ENCODE measurements around the gene PRPF19. TPM values are rescaled to one million over a fixed set of nuclear protein-coding genes. Genes with fewer than 3 reads are reported as not detected.

PRPF19 gene
- total RNA-seq, 1 donor from 2014 or later = 34.5 TPM

GRCh38 chr11:60847281-60847680, 59.1 kb downstream of the PRPF19 start:
- H3K4me2 ChIP-seq = no peak overlapping the region

GRCh38 chr11:60845338-60845737, 61.0 kb downstream of the PRPF19 start:
- peak overlapping the region; percentile 93 for H3K27ac Mint-ChIP-seq
- H3K27me3 Mint-ChIP-seq (ENCODE audit: insufficient read depth, low read depth) = peaks cover 4% of the 10 kb centered on the region
- Histone ChIP-seq H3K27ac (no peak overlapping the region), H3K36me3 (no peaks in the 10 kb centered on the region), H3K79me2 (ENCODE audit: low read depth) (peaks cover 30% of the 10 kb centered on the region), H3K4me2 (no peak overlapping the region), H3K27me3 (no peaks in the 10 kb centered on the region), H3K9ac (peak overlapping the region; percentile 39), H3F3A (ENCODE audit: low read depth) (no peaks in the 10 kb centered on the region), H3K4me1 (peaks cover 17% of the 10 kb centered on the region), H3K4me3 (no peak overlapping the region), H3K9me3 (ENCODE audit: low read depth) (no peaks in the 10 kb centered on the region), H4K20me1 (ENCODE audit: low read depth) (no peaks in the 10 kb centered on the region), H2AFZ (replicated peaks) (no peak overlapping the region)
- peak overlapping the region; percentile 91 for H3K4me3 Mint-ChIP-seq
- TF ChIP-seq EZH2phosphoT487 (IDR thresholded peaks at IDR 0.05) (no peak), EZH2 (IDR thresholded peaks at IDR 0.05) (no peak)
- TF ChIP-seq, protein P1, sequence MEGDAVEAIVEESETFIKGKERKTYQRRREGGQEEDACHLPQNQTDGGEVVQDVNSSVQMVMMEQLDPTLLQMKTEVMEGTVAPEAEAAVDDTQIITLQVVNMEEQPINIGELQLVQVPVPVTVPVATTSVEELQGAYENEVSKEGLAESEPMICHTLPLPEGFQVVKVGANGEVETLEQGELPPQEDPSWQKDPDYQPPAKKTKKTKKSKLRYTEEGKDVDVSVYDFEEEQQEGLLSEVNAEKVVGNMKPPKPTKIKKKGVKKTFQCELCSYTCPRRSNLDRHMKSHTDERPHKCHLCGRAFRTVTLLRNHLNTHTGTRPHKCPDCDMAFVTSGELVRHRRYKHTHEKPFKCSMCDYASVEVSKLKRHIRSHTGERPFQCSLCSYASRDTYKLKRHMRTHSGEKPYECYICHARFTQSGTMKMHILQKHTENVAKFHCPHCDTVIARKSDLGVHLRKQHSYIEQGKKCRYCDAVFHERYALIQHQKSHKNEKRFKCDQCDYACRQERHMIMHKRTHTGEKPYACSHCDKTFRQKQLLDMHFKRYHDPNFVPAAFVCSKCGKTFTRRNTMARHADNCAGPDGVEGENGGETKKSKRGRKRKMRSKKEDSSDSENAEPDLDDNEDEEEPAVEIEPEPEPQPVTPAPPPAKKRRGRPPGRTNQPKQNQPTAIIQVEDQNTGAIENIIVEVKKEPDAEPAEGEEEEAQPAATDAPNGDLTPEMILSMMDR (IDR thresholded peaks at IDR 0.05) = no peak
- H3K9me3 Mint-ChIP-seq = no peaks in the 10 kb centered on the region
- H3K36me3 Mint-ChIP-seq = peaks cover 15% of the 10 kb centered on the region
- peaks cover 35% of the 10 kb centered on the region for H3K4me1 Mint-ChIP-seq
- no peak for DNase-seq (ENCODE audit: low spot score)

More at GRCh38 chr11:60847281-60847680, 59.1 kb downstream of the PRPF19 start:
- Histone ChIP-seq H3K79me2 (ENCODE audit: low read depth) (peaks cover 28% of the 10 kb centered on the region), H3K4me3 (no peak overlapping the region), H2AFZ (replicated peaks) (no peak overlapping the region), H4K20me1 (ENCODE audit: low read depth) (no peaks in the 10 kb centered on the region), H3K27me3 (peaks cover 4% of the 10 kb centered on the region), H3K4me1 (peaks cover 17% of the 10 kb centered on the region), H3K9ac (no peak overlapping the region), H3K9me3 (ENCODE audit: low read depth) (no peaks in the 10 kb centered on the region), H3K27ac (no peak overlapping the region), H3K36me3 (no peaks in the 10 kb centered on the region), H3F3A (ENCODE audit: low read depth) (peaks cover 4% of the 10 kb centered on the region)
- no peak for DNase-seq (ENCODE audit: low spot score)
- peaks cover 27% of the 10 kb centered on the region for H3K4me1 Mint-ChIP-seq
- TF ChIP-seq EZH2phosphoT487 (IDR thresholded peaks at IDR 0.05) (no peak), EZH2 (IDR thresholded peaks at IDR 0.05) (no peak)
- TF ChIP-seq, protein P1 (IDR thresholded peaks at IDR 0.05) = no peak
- no peak overlapping the region for H3K4me3 Mint-ChIP-seq
- peaks cover 2% of the 10 kb centered on the region for H3K27me3 Mint-ChIP-seq (ENCODE audit: insufficient read depth, low read depth)
- no peaks in the 10 kb centered on the region for H3K9me3 Mint-ChIP-seq
- peaks cover 20% of the 10 kb centered on the region for H3K36me3 Mint-ChIP-seq
- no peak overlapping the region for H3K27ac Mint-ChIP-seq

DNA sequence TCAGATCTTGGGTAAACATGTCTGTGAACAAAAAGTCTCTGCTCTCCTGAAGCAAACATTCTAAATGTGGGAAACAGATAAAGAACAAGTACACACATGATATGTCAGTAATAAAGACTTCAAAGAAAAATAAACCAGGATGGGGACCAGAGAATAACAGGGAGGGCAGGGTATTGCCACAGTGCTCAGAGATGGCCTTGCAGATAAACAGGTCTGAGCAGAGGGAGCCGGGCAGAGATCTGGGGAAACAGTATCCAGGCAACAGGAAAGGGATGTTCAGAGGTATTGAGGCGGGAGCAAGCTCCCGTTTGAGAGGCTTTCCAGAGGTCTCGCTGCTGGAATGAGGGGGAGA, 61.5 kb downstream of the PRPF19 start:
- TF ChIP-seq EZH2 (IDR thresholded peaks at IDR 0.05) (no peak), EZH2phosphoT487 (IDR thresholded peaks at IDR 0.05) (no peak)
- TF ChIP-seq, protein P1 (IDR thresholded peaks at IDR 0.05) = no peak
- Mint-ChIP-seq H3K27me3 (ENCODE audit: insufficient read depth, low read depth) (peaks cover 4% of the 10 kb centered on the region), H3K9me3 (no peaks in the 10 kb centered on the region), H3K4me3 (peak overlapping the region; percentile 91), H3K27ac (peak overlapping the region; percentile 21), H3K36me3 (peaks cover 14% of the 10 kb centered on the region), H3K4me1 (peaks cover 35% of the 10 kb centered on the region)
- H2AFZ ChIP-seq (replicated peaks) = no peak overlapping the region
- no peaks in the 10 kb centered on the region for H3K27me3 ChIP-seq
- no peaks in the 10 kb centered on the region for H4K20me1 ChIP-seq (ENCODE audit: low read depth)
- no peaks in the 10 kb centered on the region for H3K9me3 ChIP-seq (ENCODE audit: low read depth)
- no peaks in the 10 kb centered on the region for H3F3A ChIP-seq (ENCODE audit: low read depth)
- no peak overlapping the region for H3K27ac ChIP-seq
- H3K4me1 ChIP-seq = peaks cover 17% of the 10 kb centered on the region
- DNase-seq (ENCODE audit: low spot score) = no peak
- H3K4me2 ChIP-seq = peak overlapping the region; percentile 94
- H3K79me2 ChIP-seq (ENCODE audit: low read depth) = peaks cover 30% of the 10 kb centered on the region
- H3K36me3 ChIP-seq = no peaks in the 10 kb centered on the region
- H3K9ac ChIP-seq = peak overlapping the region; percentile 39
- no peak overlapping the region for H3K4me3 ChIP-seq

All from neural progenitor cell (in vitro differentiated cells).